Testis (tissue), 3 donors: ENCODE measurements around the gene BHLHA9. TPM values are rescaled to one million over a fixed set of nuclear protein-coding genes. Genes with fewer than 3 reads are reported as not detected.

Experiments
- DNase-seq: peaks from one replicate; pipeline ENCODE4 v3.0.0-alpha.2; 2019
- H3K27ac ChIP-seq, 2 donors: fragments of 200-600 bp; sonication (generic); one replicate each; pipeline ENCODE4 v1.5.1; 2019
- H3K27me3 ChIP-seq: fragments of 200-600 bp; sonication (generic); one replicate; pipeline ENCODE4 v1.5.1; 2019
- H3K36me3 ChIP-seq: fragments of 200-600 bp; sonication (generic); one replicate; pipeline ENCODE4 v1.5.1; 2017; ENCODE audit warnings: low read depth; ENCODE audit errors: missing control alignments
- H3K4me1 ChIP-seq: fragments of 200-600 bp; sonication (generic); one replicate; pipeline ENCODE4 v1.5.1; 2019
- H3K4me3 ChIP-seq, 2 donors: fragments of 200-600 bp; sonication (generic); one replicate each; pipeline ENCODE4 v1.5.1; 2017 to 2019
- H3K9me3 ChIP-seq: fragments of 200-600 bp; sonication (generic); one replicate; pipeline ENCODE4 v1.5.1; 2017
- POLR2A ChIP-seq: fragments of 450-650 bp; IDR thresholded peaks from one replicate; pipeline ENCODE4 v1.6.1; 2017; ENCODE audit warnings: antibody characterized with exemption, mild to moderate bottlenecking, moderate library complexity
- WGBS, 2 donors: methylation state at CpG; one replicate each; pipeline ENCODE4 v1.1.5; 2018; 5-methylcytosine and 5-hydroxymethylcytosine counted together
- intact Hi-C: fragments of 100-400 bp; cut with DNase I; formaldehyde crosslinking; loops from one replicate; pipeline ENCODE4 v1.15.1; 2023; ENCODE audit warnings: low total_unique reads
- polyA plus RNA-seq: library from polyadenylated mRNA; stranded (reverse); fragments of 350-450 nt; fragmentation: Illumina TruSeq; extraction: RNeasy Lipid Tissue Mini Kit (QIAGEN cat#74804); gene quantifications from one replicate; pipeline ENCODE4 v1.2.3, GENCODE V29; 2014; ENCODE audit warnings: low read depth, low replicate concordance; ENCODE audit not compliant: insufficient read depth
- total RNA-seq, 2 donors: library from RNA; depleted of rRNA; stranded (reverse); fragments of >200 nt; gene quantifications; one replicate each; pipeline ENCODE4 v1.2.3, GENCODE V29; 2016
- TF ChIP-seq, protein P1 (sequence below), 3 experiments: fragments of 450-650 bp in 2 of 3; fragments of 200-600 bp in 1 of 3; sonication (generic) in 1 of 3; IDR thresholded peaks; one replicate each; pipeline ENCODE4 v1.5.1; 2016 to 2019; ENCODE audit warnings: antibody characterized with exemption in 3 of 3, mild to moderate bottlenecking in 2 of 3, moderate library complexity in 1 of 3

Gene BHLHA9
- total and polyA plus RNA-seq, 3 donors from 2014 or later: 0.56 to 0.79 TPM; not detected in 1

DNA sequence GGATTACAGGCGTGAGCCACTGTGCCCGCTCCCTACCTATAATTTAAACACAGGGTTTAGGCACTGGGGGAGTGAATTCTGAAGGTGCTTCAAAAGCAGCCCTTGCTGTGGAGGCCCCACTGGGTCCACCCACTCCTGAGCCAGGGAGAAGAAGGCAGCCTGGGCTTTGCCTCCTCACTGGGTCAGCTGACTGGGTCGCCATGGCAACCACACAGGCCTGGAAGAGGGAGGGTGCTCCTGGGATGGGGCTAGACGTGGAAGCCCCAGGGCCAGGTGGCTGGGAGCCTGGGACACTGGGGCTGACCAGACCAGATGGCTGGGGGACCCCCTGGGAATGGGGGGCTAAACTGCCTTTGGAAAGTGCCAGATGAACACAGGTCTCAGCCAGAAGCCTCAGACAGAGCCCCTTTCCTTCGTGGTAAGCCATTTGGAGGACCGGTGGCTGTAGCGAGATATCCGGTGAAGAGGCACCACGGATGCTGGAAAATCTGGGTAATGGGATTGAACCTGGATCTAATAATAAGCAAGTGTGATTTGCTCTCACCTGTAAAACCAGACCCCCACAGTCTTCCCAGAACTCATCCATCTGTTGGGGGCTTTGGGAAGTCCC is 42.1 kb downstream of the BHLHA9 start:
- Histone ChIP-seq H3K27me3 (no peaks in the 10 kb centered on the region), H3K27ac (no peak overlapping the region), H3K4me1 (no peaks in the 10 kb centered on the region), H3K4me3 (no peak overlapping the region), H3K36me3 (no peaks in the 10 kb centered on the region), H3K9me3 (no peaks in the 10 kb centered on the region)
- no peak for DNase-seq
- intact Hi-C loops: no loop called here
- no peak for TF ChIP-seq POLR2A
- TF ChIP-seq, protein P1, sequence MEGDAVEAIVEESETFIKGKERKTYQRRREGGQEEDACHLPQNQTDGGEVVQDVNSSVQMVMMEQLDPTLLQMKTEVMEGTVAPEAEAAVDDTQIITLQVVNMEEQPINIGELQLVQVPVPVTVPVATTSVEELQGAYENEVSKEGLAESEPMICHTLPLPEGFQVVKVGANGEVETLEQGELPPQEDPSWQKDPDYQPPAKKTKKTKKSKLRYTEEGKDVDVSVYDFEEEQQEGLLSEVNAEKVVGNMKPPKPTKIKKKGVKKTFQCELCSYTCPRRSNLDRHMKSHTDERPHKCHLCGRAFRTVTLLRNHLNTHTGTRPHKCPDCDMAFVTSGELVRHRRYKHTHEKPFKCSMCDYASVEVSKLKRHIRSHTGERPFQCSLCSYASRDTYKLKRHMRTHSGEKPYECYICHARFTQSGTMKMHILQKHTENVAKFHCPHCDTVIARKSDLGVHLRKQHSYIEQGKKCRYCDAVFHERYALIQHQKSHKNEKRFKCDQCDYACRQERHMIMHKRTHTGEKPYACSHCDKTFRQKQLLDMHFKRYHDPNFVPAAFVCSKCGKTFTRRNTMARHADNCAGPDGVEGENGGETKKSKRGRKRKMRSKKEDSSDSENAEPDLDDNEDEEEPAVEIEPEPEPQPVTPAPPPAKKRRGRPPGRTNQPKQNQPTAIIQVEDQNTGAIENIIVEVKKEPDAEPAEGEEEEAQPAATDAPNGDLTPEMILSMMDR (IDR thresholded peaks at IDR 0.05): no peak
- 70 to 79% methylated on average over 6 to 8 of the region's 9 CpGs for WGBS, 2 donors

DNA sequence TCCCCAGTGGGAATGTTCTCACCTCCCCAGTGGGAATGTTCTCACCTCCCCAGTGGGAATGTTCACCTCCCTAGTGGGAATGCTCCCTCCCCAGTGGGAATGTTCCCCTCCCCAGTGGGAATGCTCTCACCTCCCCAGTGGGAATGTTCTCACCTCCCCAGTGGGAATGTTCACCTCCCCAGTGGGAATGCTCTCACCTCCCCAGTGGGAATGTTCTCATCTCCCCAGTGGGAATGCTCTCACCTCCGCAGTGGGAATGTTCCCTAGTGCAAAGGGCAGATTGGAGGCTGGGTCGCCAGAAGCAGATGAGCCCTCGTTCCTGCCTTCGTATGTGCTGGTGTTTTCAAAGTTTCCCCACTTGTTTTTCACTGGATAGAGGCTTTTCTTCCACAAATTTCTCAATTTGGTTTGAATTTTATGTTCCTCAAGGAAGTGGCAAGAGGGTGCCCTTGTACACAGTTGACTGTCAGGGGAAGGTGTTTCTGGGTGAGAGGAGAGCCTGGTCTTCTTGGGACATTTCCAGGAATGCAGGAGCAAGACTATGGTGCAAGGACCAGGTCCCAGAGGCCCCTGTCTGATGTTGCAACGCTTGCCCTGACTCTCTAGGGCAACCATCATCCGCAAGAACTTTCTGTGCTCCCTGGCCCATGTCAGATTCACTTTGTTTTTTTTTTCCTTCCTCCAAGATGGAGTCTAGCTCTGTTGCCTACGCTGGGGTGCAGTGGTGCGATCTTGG is 43.2 kb downstream of the BHLHA9 start:
- H3K4me1 ChIP-seq: no peaks in the 10 kb centered on the region
- TF ChIP-seq POLR2A: no peak
- TF ChIP-seq, protein P1 (IDR thresholded peaks at IDR 0.05): no peak
- no peak overlapping the region for H3K27ac ChIP-seq
- no peaks in the 10 kb centered on the region for H3K36me3 ChIP-seq
- 82 to 88% methylated on average over 8 of the region's 8 CpGs for WGBS, 2 donors
- no peaks in the 10 kb centered on the region for H3K27me3 ChIP-seq
- no peak overlapping the region for H3K4me3 ChIP-seq
- DNase-seq: no peak
- intact Hi-C loops: no loop called here
- H3K9me3 ChIP-seq: no peaks in the 10 kb centered on the region

DNA sequence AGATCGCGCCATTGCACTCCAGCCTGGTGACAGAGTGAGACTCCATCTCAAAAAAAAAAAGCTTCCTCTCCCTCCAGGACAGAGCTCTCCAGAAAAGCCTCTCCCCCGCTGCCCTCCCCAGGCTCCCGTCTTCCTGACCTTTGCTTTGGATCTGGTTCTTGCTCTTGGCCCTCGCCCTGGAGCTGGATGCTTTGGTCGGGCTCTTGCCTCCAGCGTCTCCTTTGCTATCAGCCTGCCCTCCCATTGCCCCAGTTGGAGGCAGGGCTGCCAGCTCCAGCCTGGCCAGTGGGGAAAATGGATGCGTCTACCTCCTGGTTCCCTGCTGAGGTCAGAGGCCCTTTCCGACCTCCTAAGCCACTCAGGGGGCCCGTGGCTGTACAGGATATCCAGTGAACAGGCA is 45.2 kb downstream of the BHLHA9 start:
- Histone ChIP-seq H3K9me3 (no peaks in the 10 kb centered on the region), H3K27ac (no peak overlapping the region), H3K4me3 (no peak overlapping the region), H3K36me3 (no peaks in the 10 kb centered on the region), H3K4me1 (no peaks in the 10 kb centered on the region), H3K27me3 (no peaks in the 10 kb centered on the region)
- TF ChIP-seq POLR2A: no peak
- TF ChIP-seq, protein P1 (IDR thresholded peaks at IDR 0.05): no peak
- 79 to 85% methylated on average over 9 to 10 of the region's 10 CpGs for WGBS, 2 donors
- intact Hi-C loops: no loop called here
- DNase-seq: no peak

DNA sequence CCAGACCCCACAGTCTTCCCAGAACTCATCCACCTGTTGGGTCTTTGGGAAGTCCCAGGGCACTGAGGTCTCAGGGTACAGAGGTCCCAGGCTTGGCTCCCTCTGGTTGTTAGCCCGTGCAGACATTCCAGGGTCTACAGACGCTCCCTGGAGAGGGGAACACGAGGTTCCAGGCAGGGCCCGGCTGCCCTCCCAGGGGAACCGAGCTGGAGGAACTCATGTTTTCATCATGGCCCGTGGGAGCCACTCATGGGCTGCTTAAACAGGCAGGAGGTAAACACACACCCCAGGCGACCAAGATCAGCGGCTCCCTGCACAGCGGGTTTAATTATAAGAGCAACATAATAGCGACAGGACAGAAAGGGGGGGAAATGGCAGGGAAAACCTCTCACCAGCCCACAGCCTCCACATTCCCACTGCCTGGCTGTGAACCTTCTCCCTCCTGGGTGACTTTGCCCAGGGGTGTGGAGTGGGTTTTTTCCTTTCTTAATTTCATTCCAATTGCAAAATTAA is 45.7 kb downstream of the BHLHA9 start:
- 50 to 56% methylated on average over 7 to 10 of the region's 10 CpGs for WGBS, 2 donors
- no peak overlapping the region for H3K27ac ChIP-seq
- H3K4me3 ChIP-seq: no peak overlapping the region
- no peaks in the 10 kb centered on the region for H3K27me3 ChIP-seq
- no peaks in the 10 kb centered on the region for H3K36me3 ChIP-seq
- DNase-seq: no peak
- no peaks in the 10 kb centered on the region for H3K9me3 ChIP-seq
- intact Hi-C loops: no loop called here
- TF ChIP-seq POLR2A: no peak
- TF ChIP-seq, protein P1 (IDR thresholded peaks at IDR 0.05): no peak
- H3K4me1 ChIP-seq: no peaks in the 10 kb centered on the region

Other genes starting within 250 kb of the BHLHA9 start
- 10 to 100 TPM; 42.1 to 52.7 TPM for gene ABR, start 90.5 kb upstream of the BHLHA9 start, total RNA-seq
- gene ABR, start 90.5 kb upstream of the BHLHA9 start, polyA plus RNA-seq: 30.6 TPM
- gene TRARG1, start 9.2 kb downstream of the BHLHA9 start, total RNA-seq: 1 to 10 TPM in 1 of 2 donors, under 1 TPM in 1; 0.99 to 1.3 TPM
- 1.3 TPM for gene TRARG1, start 9.2 kb downstream of the BHLHA9 start, polyA plus RNA-seq
- gene YWHAE, start 129.8 kb downstream of the BHLHA9 start, total RNA-seq: 100 to 1,000 TPM; 678 to 749 TPM
- gene YWHAE, start 129.8 kb downstream of the BHLHA9 start, polyA plus RNA-seq: 649 TPM
- gene CRK, start 185.8 kb downstream of the BHLHA9 start, total RNA-seq: 10 to 100 TPM; 68.4 to 79.1 TPM
- gene CRK, start 185.8 kb downstream of the BHLHA9 start, polyA plus RNA-seq: 45.7 TPM
- 10 to 100 TPM; 45.0 to 68.3 TPM for gene MYO1C, start 222.2 kb downstream of the BHLHA9 start, total RNA-seq
- gene MYO1C, start 222.2 kb downstream of the BHLHA9 start, polyA plus RNA-seq: 49.2 TPM
- gene INPP5K, start 246.2 kb downstream of the BHLHA9 start, total RNA-seq: 10 to 100 TPM; 83.4 to 87.8 TPM
- gene INPP5K, start 246.2 kb downstream of the BHLHA9 start, polyA plus RNA-seq: 81.2 TPM